GM23338 (cell line): ENCODE results near the gene KLKB1. TPM values are rescaled to one million over a fixed set of nuclear protein-coding genes. Genes with fewer than 3 reads are reported as not detected.
A peak's percentile ranks its signal among the peaks of the same experiment; 100 is the strongest.

Experiments used
- ATAC-seq: fragments of 200-7000 bp; cut with Tn5 transposase; 3 replicates; pipeline ENCODE4 v1.9.1; 2020
- DNase-seq: peaks from one replicate; pipeline ENCODE4 v3.0.0-alpha.2; 2015; ENCODE audit warnings: low spot score
- H2AFZ ChIP-seq: fragments of 200-600 bp; sonication (generic); 2 replicates; pipeline ENCODE4 v1.8.0; 2016; ENCODE audit warnings: antibody characterized with exemption, mild to moderate bottlenecking, moderate library complexity
- H3F3A ChIP-seq: fragments of 200-600 bp; sonication (generic); replicated peaks from 2 replicates; pipeline ENCODE4 v1.8.0; 2017; ENCODE audit warnings: antibody characterized with exemption, mixed run types, low read depth
- H3K27ac ChIP-seq: fragments of 200-600 bp; sonication (generic); 2 replicates; pipeline ENCODE4 v1.6.1; 2016; ENCODE audit warnings: low read depth
- H3K27me3 ChIP-seq: fragments of 200-600 bp; sonication (generic); 2 replicates; pipeline ENCODE4 v1.8.0; 2016; ENCODE audit warnings: mild to moderate bottlenecking, mixed run types, moderate library complexity; ENCODE audit not compliant: insufficient read depth
- H3K36me3 ChIP-seq: fragments of 200-600 bp; sonication (generic); 2 replicates; pipeline ENCODE4 v1.8.0; 2016; ENCODE audit warnings: mild to moderate bottlenecking; ENCODE audit not compliant: insufficient read depth
- H3K4me1 ChIP-seq: fragments of 200-600 bp; sonication (generic); 2 replicates; pipeline ENCODE4 v1.8.0; 2016; ENCODE audit warnings: mild to moderate bottlenecking, moderate library complexity; ENCODE audit not compliant: insufficient read depth
- H3K4me2 ChIP-seq: fragments of 200-600 bp; sonication (generic); 2 replicates; pipeline ENCODE4 v1.7.1; 2017; ENCODE audit warnings: mixed run types
- H3K4me3 ChIP-seq: fragments of 200-600 bp; sonication (generic); 2 replicates; pipeline ENCODE4 v1.6.1; 2016; ENCODE audit warnings: mixed run types
- H3K79me2 ChIP-seq: fragments of 200-600 bp; sonication (generic); replicated peaks from 2 replicates; pipeline ENCODE4 v1.8.0; 2017; ENCODE audit warnings: mild to moderate bottlenecking; ENCODE audit not compliant: insufficient read depth
- H3K9me2 ChIP-seq: fragments of 200-600 bp; sonication (generic); 2 replicates; pipeline ENCODE4 v1.8.0; 2017; ENCODE audit not compliant: insufficient read depth
- H4K20me1 ChIP-seq: fragments of 200-600 bp; sonication (generic); replicated peaks from 2 replicates; pipeline ENCODE4 v1.8.0; 2017; ENCODE audit warnings: mild to moderate bottlenecking; ENCODE audit not compliant: insufficient read depth
- H3K27ac Mint-ChIP-seq: 2 replicates; pipeline ENCODE4 v1.8.0; 2020; ENCODE audit warnings: inconsistent platforms, mild to moderate bottlenecking, moderate library complexity, mixed read lengths
- H3K27me3 Mint-ChIP-seq: 3 replicates; pipeline ENCODE4 v1.8.0; 2022; ENCODE audit warnings: low read depth, mild to moderate bottlenecking, moderate library complexity, mixed read lengths, inconsistent platforms; ENCODE audit not compliant: insufficient read depth, poor library complexity
- H3K36me3 Mint-ChIP-seq: 3 replicates; pipeline ENCODE4 v1.8.0; 2021; ENCODE audit warnings: low read depth, mild to moderate bottlenecking, inconsistent platforms, moderate library complexity, mixed read lengths
- H3K4me1 Mint-ChIP-seq: 3 replicates; pipeline ENCODE4 v1.8.0; 2020; ENCODE audit warnings: mild to moderate bottlenecking, inconsistent platforms, mixed read lengths
- H3K4me3 Mint-ChIP-seq: 3 replicates; pipeline ENCODE4 v1.8.0; 2021; ENCODE audit warnings: moderate library complexity, mild to moderate bottlenecking, inconsistent platforms, mixed read lengths
- H3K9me3 Mint-ChIP-seq: 3 replicates; pipeline ENCODE4 v1.8.0; 2020; ENCODE audit warnings: moderate library complexity, mild to moderate bottlenecking, inconsistent platforms, mixed read lengths
- CTCF ChIP-seq, 2 experiments: fragments of 200-600 bp in 1 of 2; sonication (generic) in 1 of 2; conservative IDR thresholded peaks; 2 replicates each; pipeline versions ENCODE4 v1.5.1 to v1.6.1; 2016 to 2017; ENCODE audit warnings: antibody characterized with exemption in 2 of 2, low read depth in 2 of 2, mild to moderate bottlenecking in 2 of 2, moderate library complexity in 1 of 2
- ETS1 ChIP-seq: IDR thresholded peaks from 2 replicates; pipeline ENCODE4 v1.6.1; 2016; ENCODE audit warnings: antibody characterized with exemption
- EZH2phosphoT487 ChIP-seq: fragments of 200-600 bp; sonication (generic); IDR thresholded peaks from one replicate; pipeline ENCODE4 v1.8.1; 2018; ENCODE audit warnings: antibody characterized with exemption; ENCODE audit not compliant: unreplicated experiment
- NANOG ChIP-seq: IDR thresholded peaks from 2 replicates; pipeline ENCODE4 v1.6.1; 2016; ENCODE audit warnings: antibody characterized with exemption, borderline replicate concordance
- ZNF331 ChIP-seq: fragments of 250-450 bp; sonication (Bioruptor Pico); IDR thresholded peaks from 2 replicates; pipeline ENCODE4 v1.5.0; 2020; ENCODE audit warnings: low read depth, mild to moderate bottlenecking, moderate library complexity
- ZNF462 ChIP-seq: fragments of 250-450 bp; sonication (Bioruptor Pico); IDR thresholded peaks from 2 replicates; pipeline ENCODE4 v1.5.0; 2020; ENCODE audit warnings: mild to moderate bottlenecking, moderate library complexity
- polyA plus RNA-seq: library from polyadenylated mRNA; unstranded; fragments of >200 nt; fragmentation: Nextera tagmentation; extraction: Ambion mirVana; gene quantifications from 2 replicates; pipeline ENCODE4 v1.2.1, GENCODE V29; 2016
- total RNA-seq: library from RNA; depleted of rRNA; stranded (reverse); fragments of >200 nt; shearing (Covaris generic); gene quantifications from 2 replicates; pipeline ENCODE4 v1.2.3, GENCODE V29; 2014

KLKB1 gene
- total and polyA plus RNA-seq, 2 experiments from 2014 or later = 8.6 to 10.9 TPM

- TF ChIP-seq ZNF462 (CRISPR knock-in tag) = no peak
- no peak for TF ChIP-seq NANOG
Observed at GRCh38 chr4:186236126-186236525, 8.8 kb downstream of the KLKB1 start (continued).

- Histone ChIP-seq H3K27ac (peak overlapping the region; percentile 94; the same call in 1 of the 2 replicates), H4K20me1 (no peaks in the 10 kb centered on the region), H3K27me3 (no peaks in the 10 kb centered on the region), H3K79me2 (peaks cover 20% of the 10 kb centered on the region), H3K4me1 (peaks cover 22% of the 10 kb centered on the region), H3K9me2 (no peaks in the 10 kb centered on the region), H3F3A (peaks cover 17% of the 10 kb centered on the region), H3K4me3 (no peak overlapping the region), H2AFZ (no peak overlapping the region), H3K36me3 (no peaks in the 10 kb centered on the region; the same call in 1 of the 2 replicates), H3K4me2 (peak overlapping the region; percentile 66; the same call in 1 of the 2 replicates)
- no peak for DNase-seq
- Mint-ChIP-seq H3K9me3 (peaks cover 5% of the 10 kb centered on the region; the same call in 1 of the 3 replicates), H3K4me1 (peaks cover 6% of the 10 kb centered on the region), H3K27me3 (peaks cover 5% of the 10 kb centered on the region), H3K27ac (no peak overlapping the region), H3K4me3 (no peak overlapping the region), H3K36me3 (peaks cover 5% of the 10 kb centered on the region)
- peak; percentile 58 for ATAC-seq
- no peak for TF ChIP-seq CTCF (conservative IDR thresholded peaks at IDR 0.05; ENCODE audit: low read depth in 2 of 2)
- TF ChIP-seq ZNF331 = no peak
- TF ChIP-seq ZNF462 (CRISPR knock-in tag) = no peak
- no peak for TF ChIP-seq ETS1
- TF ChIP-seq EZH2phosphoT487 = no peak
Observed at GRCh38 chr4:186240452-186240847, 13.1 kb downstream of the KLKB1 start.
